ENCODE data around the gene EPB41L5.
"Not testable (repeated sequence)": the region's sequence is repeated elsewhere in the genome, so short reads cannot be mapped to it uniquely, and the experiment has no call there.

The EPB41L5 gene

DNA sequence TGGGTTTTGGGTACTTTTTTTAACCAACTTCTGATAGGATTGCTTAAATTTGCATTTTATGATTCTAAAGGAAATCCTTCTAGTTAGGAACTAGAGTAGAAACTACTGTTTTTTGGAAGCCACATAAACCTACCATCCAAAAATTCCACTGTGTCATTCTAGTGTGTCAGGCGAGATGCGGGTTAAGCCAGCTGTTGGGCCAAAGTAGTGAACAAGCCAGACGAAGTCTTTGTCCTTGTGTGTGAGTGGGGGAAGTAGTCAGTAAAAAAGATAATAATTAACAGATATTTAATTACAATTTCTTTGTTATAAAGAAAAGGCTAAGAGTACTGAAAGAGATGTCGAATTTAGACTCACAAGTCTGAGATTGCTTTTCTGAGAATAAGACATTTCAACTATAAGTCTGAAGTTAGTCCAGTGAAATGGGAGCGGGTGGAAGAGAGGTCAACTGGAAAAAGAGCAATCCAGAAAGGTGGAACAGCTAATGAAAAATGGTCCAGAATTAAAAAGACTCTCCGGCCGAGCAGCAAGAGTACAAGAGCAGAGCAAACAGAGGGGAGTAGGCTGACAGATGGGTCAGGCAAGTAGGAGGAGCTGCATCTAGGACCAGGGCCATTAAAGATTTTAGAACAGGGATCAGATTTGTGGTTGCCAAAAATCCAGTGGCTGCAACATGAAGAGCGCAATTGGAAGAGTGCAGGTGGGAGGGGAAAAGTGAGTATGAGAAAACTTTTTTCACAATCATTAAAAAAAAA, 1.5 kb downstream of the EPB41L5 start:
- Histone ChIP-seq H3K36me3 (ENCODE audit: insufficient read depth, low read length) (no peaks in the 10 kb centered on the region), H3K27me3 (ENCODE audit: insufficient read depth, low read length) (no peaks in the 10 kb centered on the region), H3K4me1 (ENCODE audit: insufficient read depth, low read length) (peaks cover 15% of the 10 kb centered on the region), H3K4me3 (ENCODE audit: low read length) (peak overlapping the region; percentile 99), H2AFZ (ENCODE audit: low read depth, low read length) (no peak overlapping the region), H3K9me3 (ENCODE audit: low read length) (no peaks in the 10 kb centered on the region)

DNA sequence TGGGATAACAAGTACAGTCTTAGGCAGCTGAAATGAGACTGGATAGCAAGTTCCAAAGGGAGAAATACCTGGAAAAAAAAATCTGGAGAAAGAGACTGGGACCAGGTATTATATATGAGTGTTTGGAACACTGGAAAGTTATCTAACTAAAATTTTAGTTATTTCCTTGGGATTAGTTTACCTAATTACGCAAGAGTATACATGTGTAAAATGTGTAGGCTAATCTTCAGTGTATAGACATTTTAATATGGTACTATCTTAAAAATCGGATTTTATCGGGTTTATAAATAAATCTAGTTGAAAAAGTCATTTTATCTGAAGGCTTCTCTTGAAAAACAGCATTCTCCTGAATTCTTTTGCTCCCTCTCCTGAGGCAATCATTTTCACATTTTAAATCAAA, 3.9 kb downstream of the EPB41L5 start:
- H3K36me3 ChIP-seq (ENCODE audit: insufficient read depth, low read length), result peaks cover 4% of the 10 kb centered on the region
- peaks cover 15% of the 10 kb centered on the region for H3K4me1 ChIP-seq (ENCODE audit: insufficient read depth, low read length)
- no peak overlapping the region for H2AFZ ChIP-seq (ENCODE audit: low read depth, low read length)
- H3K9me3 ChIP-seq (ENCODE audit: low read length), result no peaks in the 10 kb centered on the region
- H3K27me3 ChIP-seq (ENCODE audit: insufficient read depth, low read length), result no peaks in the 10 kb centered on the region
- no peak overlapping the region for H3K4me3 ChIP-seq (ENCODE audit: low read length)

DNA sequence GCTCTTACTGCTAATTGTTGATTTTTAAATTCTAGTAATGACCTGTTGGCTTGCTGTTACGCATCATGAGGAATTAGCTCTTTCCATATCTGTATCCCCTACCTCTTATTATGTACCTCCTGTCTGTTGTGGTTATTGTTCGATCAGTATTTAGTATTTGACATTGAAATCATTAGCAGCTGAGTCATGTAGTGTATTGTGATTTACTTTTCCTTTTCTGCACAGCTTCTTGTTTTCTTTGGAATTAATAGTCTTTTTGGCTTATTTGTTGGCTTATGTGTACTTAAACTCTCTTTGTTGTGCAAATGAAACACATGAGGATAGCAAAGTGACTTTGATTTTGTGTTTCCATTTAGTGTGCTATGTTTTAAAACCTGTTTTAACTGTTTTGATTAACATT, 4.3 kb downstream of the EPB41L5 start:
- Histone ChIP-seq H3K27me3 (ENCODE audit: insufficient read depth, low read length) (no peaks in the 10 kb centered on the region), H3K36me3 (ENCODE audit: insufficient read depth, low read length) (peaks cover 4% of the 10 kb centered on the region), H3K9me3 (ENCODE audit: low read length) (no peaks in the 10 kb centered on the region), H2AFZ (ENCODE audit: low read depth, low read length) (no peak overlapping the region), H3K4me1 (ENCODE audit: insufficient read depth, low read length) (peaks cover 13% of the 10 kb centered on the region), H3K4me3 (ENCODE audit: low read length) (no peak overlapping the region)

DNA sequence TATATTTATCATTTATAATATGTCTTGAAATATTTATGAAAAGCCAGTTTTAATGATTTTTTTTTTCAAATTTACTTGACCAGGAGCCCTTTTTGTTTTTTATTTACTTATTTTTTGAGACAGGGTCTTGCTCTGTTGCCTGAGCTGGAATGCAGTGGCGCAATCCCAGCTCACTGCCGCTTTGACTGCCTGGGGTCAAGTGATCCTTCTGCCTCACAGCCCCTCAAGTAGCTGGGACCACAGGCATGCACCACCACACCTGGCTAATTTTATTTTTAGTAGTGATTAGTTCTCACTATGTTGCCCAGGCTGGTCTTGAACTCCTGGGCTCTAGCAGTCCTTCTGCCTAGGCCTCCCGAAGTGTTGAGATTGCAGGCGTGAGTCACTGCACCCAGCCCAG, 5.7 kb downstream of the EPB41L5 start:
- Histone ChIP-seq H3K4me1 (ENCODE audit: insufficient read depth, low read length) (peaks cover 10% of the 10 kb centered on the region), H2AFZ (ENCODE audit: low read depth, low read length) (no peak overlapping the region), H3K9me3 (ENCODE audit: low read length) (no peaks in the 10 kb centered on the region), H3K27me3 (ENCODE audit: insufficient read depth, low read length) (no peaks in the 10 kb centered on the region), H3K4me3 (ENCODE audit: low read length) (no peak overlapping the region), H3K36me3 (ENCODE audit: insufficient read depth, low read length) (peaks cover 4% of the 10 kb centered on the region)

DNA sequence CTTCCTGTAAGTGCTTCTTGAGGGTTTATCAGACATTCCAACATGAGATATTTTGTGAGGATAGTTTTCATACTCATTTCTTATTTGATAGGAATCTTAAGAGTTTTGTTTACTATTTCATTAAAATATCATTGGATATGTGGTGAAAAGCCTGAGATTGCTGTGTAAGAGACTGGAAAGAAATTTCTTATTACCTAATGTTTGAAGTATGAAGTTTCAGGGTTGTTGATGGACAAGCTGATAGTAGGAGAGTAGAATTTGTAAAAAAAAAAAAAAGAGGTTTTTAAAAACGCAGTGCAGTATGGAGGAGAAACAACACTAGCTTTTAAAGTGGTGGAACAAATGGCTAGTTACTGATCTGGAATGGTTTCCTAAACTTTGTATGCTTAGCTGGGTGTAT, 7.7 kb downstream of the EPB41L5 start:
- Histone ChIP-seq H2AFZ (ENCODE audit: low read depth, low read length) (no peak overlapping the region), H3K9me3 (ENCODE audit: low read length) (peaks cover 5% of the 10 kb centered on the region), H3K4me3 (ENCODE audit: low read length) (no peak overlapping the region), H3K27me3 (ENCODE audit: insufficient read depth, low read length) (no peaks in the 10 kb centered on the region), H3K36me3 (ENCODE audit: insufficient read depth, low read length) (peaks cover 4% of the 10 kb centered on the region), H3K4me1 (ENCODE audit: insufficient read depth, low read length) (no peaks in the 10 kb centered on the region)

DNA sequence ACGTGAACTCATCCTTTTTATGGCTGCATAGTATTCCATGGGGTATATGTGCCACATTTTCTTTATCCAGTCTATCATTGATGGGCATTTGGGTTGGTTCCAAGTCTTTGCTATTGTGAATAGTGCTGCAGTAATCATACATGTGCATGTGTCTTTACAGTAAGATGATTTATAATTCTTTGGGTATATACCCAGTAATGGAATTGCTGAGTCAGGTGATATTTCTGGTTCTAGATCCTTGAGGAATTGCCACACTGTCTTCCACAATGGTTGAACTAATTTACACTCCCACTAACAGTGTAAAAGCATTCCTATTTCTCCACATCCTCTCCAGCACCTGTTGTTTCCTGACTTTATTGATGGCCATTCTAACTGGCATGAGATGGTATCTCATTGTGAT, 9.6 kb downstream of the EPB41L5 start:
- not testable (repeated sequence) for H3K4me1 ChIP-seq (ENCODE audit: insufficient read depth, low read length); H3K9me3 ChIP-seq (ENCODE audit: low read length); H2AFZ ChIP-seq (ENCODE audit: low read depth, low read length); H3K36me3 ChIP-seq (ENCODE audit: insufficient read depth, low read length); H3K4me3 ChIP-seq (ENCODE audit: low read length); H3K27me3 ChIP-seq (ENCODE audit: insufficient read depth, low read length)

DNA sequence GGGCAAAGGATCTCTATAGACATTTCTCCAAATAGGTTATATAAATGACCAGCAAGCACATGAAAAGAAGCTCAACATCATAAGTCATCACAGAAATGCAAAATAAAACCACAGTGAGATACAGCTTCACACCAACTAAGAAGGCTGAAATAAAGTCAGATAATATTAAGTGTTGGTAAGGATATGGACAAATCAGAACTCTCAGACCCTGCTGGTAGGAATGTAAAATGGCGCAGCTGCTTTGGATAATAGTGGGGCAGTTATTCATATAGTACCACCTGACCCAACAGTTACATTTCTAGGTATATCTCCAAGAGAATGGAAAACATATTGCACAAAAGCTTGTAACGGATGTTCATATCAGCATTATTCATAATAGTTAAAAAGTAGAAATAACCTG, 14.0 kb downstream of the EPB41L5 start:
- H3K4me1 ChIP-seq (ENCODE audit: insufficient read depth, low read length), result no peaks in the 10 kb centered on the region
- H3K4me3 ChIP-seq (ENCODE audit: low read length), result no peak overlapping the region
- H3K27me3 ChIP-seq (ENCODE audit: insufficient read depth, low read length), result no peaks in the 10 kb centered on the region
- no peak overlapping the region for H2AFZ ChIP-seq (ENCODE audit: low read depth, low read length)
- H3K9me3 ChIP-seq (ENCODE audit: low read length), result peaks cover 10% of the 10 kb centered on the region
- peaks cover 3% of the 10 kb centered on the region for H3K36me3 ChIP-seq (ENCODE audit: insufficient read depth, low read length)

DNA sequence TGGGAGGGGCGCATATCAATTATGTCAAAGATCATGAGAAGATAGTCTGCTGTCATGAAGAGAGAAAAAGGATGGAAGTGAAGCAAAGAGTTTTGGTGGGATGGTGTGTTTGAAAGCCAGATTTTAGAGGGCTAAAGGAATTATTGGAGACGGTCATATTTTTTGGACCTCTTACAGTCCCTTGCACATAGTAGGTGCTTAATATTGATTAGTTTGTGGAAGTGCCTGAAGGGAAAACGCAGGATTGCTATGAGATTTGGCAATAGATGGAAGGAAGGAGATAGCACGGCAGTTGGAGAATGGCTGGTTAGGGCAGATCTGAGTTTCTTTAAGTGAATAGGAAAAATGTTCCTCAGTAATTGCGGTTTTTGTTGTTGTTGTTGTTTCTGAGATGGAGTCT, 15.9 kb downstream of the EPB41L5 start:
- Histone ChIP-seq H2AFZ (ENCODE audit: low read depth, low read length) (no peak overlapping the region), H3K27me3 (ENCODE audit: insufficient read depth, low read length) (no peaks in the 10 kb centered on the region), H3K36me3 (ENCODE audit: insufficient read depth, low read length) (peaks cover 3% of the 10 kb centered on the region), H3K4me3 (ENCODE audit: low read length) (no peak overlapping the region), H3K4me1 (ENCODE audit: insufficient read depth, low read length) (no peaks in the 10 kb centered on the region), H3K9me3 (ENCODE audit: low read length) (peaks cover 10% of the 10 kb centered on the region)

DNA sequence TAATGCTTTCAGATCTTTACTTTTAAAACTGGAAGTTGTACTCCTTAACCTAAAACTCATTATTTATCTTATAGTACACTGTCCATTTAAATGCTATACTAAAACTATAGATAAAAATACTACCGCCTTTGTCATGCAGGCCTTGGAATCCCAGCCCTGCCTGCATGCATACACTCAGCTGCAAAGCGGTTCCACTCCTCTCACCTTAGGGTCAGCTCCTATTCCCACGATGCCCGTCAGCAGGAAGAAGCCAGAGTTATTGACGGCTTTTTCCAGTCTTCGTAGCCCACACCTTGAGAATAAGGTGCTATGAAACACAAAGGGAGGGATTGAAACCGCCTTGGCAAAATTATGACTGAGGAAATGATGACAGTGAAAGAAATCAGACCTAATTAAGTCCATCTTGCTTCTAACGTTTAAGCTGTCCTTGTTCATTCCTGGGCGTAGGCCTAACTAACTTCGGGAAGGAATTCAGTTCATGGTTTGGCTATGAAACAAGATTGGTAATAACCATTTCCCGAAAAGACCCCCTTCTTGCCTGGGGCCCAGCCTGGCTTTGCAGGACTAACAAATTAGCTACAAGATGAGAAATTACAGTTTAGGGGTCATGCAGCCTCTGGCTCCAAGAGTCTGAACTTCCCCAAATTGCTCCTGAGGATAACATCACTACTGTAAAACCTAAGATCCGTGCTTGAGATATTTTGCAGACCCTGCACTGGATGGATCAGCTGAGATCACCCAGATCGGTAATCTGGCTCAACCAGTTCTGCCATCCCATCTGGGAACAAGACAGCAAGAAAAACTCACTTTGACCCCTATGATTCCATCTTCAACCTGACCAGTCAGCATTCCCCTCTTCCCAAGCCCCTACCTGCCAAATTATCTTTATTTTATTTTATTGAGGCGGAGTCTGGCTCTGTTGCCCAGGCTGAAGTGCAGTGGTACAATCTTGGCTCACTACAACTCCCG, 17.1 kb downstream of the EPB41L5 start:
- H2AFZ ChIP-seq (ENCODE audit: low read depth, low read length), result no peak overlapping the region
- peaks cover 5% of the 10 kb centered on the region for H3K4me1 ChIP-seq (ENCODE audit: insufficient read depth, low read length)
- peaks cover 3% of the 10 kb centered on the region for H3K36me3 ChIP-seq (ENCODE audit: insufficient read depth, low read length)

DNA sequence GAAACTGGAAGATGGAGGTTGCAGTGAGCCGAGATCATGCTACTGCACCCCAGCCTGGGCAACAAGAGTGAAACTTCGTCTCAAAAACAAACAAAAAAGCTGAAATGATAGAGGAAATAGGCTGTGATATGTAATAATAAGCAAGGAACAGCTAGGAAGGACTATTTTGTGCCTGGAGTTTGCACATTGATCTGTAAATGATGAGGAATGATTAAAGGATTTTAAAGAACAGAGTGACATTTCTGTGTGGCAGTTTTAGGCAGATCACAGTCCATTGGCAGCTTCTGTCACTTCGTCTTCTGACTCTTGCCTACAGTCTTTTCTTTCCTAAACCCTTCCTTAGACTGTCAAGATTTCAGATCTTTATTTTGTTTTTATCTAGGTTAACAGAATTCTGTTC, 19.4 kb downstream of the EPB41L5 start:
- Histone ChIP-seq H3K4me3 (ENCODE audit: low read length) (no peak overlapping the region), H3K36me3 (ENCODE audit: insufficient read depth, low read length) (peaks cover 3% of the 10 kb centered on the region), H3K4me1 (ENCODE audit: insufficient read depth, low read length) (peaks cover 5% of the 10 kb centered on the region), H3K27me3 (ENCODE audit: insufficient read depth, low read length) (no peaks in the 10 kb centered on the region), H3K9me3 (ENCODE audit: low read length) (peaks cover 3% of the 10 kb centered on the region), H2AFZ (ENCODE audit: low read depth, low read length) (no peak overlapping the region)

More for the DNA sequence above, 17.1 kb downstream of the EPB41L5 start:
- no peak overlapping the region for H3K4me3 ChIP-seq (ENCODE audit: low read length)
- H3K27me3 ChIP-seq (ENCODE audit: insufficient read depth, low read length), result no peaks in the 10 kb centered on the region
- peaks cover 5% of the 10 kb centered on the region for H3K9me3 ChIP-seq (ENCODE audit: low read length)

DNA sequence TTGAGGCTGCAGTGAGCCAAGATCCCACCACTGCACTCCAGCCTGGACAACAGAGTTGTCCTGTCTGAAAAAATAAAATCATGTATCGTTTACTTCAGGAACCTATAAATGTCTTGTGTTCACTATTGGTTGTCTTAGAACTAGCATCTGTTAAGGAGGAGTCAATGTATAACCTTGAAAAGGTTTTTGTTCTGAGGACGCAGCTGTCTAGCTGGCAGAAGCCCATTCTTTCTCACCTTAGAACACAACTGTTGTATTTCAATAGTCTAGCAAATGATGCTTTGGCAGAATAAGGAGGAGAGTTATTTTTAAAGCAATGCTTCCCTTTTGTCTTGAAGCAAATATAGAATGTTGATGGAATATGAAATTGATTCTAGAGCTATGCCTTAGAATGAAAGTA, 21.1 kb downstream of the EPB41L5 start:
- Histone ChIP-seq H2AFZ (ENCODE audit: low read depth, low read length) (no peak overlapping the region), H3K27me3 (ENCODE audit: insufficient read depth, low read length) (no peaks in the 10 kb centered on the region), H3K9me3 (ENCODE audit: low read length) (peaks cover 3% of the 10 kb centered on the region), H3K4me3 (ENCODE audit: low read length) (no peak overlapping the region), H3K36me3 (ENCODE audit: insufficient read depth, low read length) (no peaks in the 10 kb centered on the region), H3K4me1 (ENCODE audit: insufficient read depth, low read length) (peaks cover 5% of the 10 kb centered on the region)

DNA sequence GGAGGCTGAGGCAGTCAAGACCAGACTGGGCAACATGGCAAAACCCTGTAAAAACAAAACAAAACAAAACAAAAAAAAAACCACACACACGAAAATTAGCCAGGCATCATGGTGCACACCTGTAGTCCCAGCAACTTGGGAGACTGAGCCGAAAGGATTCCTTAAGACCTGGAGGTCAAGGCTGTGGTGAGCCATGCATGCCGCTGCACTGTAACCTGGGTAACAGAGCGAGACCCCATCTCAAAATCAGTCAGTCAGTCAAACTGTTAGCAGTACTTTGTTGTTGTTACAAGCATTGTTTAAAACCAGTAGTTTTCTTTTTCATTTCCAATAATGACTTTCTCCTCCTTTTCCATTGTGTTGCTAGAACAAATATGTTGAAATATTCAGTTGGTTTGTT, 21.7 kb downstream of the EPB41L5 start:
- Histone ChIP-seq H3K4me3 (ENCODE audit: low read length) (no peak overlapping the region), H3K9me3 (ENCODE audit: low read length) (peaks cover 3% of the 10 kb centered on the region)

DNA sequence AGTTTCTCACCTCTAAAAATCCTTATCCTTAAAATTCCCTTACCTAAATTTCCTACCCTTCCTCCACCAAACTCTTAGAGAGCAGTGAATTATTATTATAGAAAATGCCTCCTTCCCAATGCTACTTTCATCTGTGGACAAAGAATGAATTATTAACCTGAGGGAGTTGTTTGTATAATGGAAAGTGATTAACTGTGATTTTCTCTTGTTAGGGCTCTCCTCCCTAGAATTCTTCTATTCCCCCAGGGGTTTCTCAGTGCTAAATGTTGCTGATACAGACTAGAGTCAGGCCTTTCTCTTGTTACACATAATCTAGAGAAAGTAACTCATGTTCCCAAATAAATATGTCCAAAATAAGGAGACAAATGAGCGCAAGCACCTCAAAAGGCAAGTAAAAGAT, 23.3 kb downstream of the EPB41L5 start:
- Histone ChIP-seq H2AFZ (ENCODE audit: low read depth, low read length) (no peak overlapping the region), H3K4me1 (ENCODE audit: insufficient read depth, low read length) (peaks cover 5% of the 10 kb centered on the region), H3K27me3 (ENCODE audit: insufficient read depth, low read length) (no peaks in the 10 kb centered on the region), H3K4me3 (ENCODE audit: low read length) (no peak overlapping the region), H3K36me3 (ENCODE audit: insufficient read depth, low read length) (no peaks in the 10 kb centered on the region), H3K9me3 (ENCODE audit: low read length) (peaks cover 2% of the 10 kb centered on the region)

More for the DNA sequence above, 21.7 kb downstream of the EPB41L5 start:
- Histone ChIP-seq H3K36me3 (ENCODE audit: insufficient read depth, low read length) (no peaks in the 10 kb centered on the region), H3K4me1 (ENCODE audit: insufficient read depth, low read length) (peaks cover 5% of the 10 kb centered on the region), H2AFZ (ENCODE audit: low read depth, low read length) (no peak overlapping the region), H3K27me3 (ENCODE audit: insufficient read depth, low read length) (no peaks in the 10 kb centered on the region)
